SK-N-SH (cell line): ENCODE measurements around the gene PPME1. TPM values are rescaled to one million over a fixed set of nuclear protein-coding genes. Genes with fewer than 3 reads are reported as not detected.

Source experiments
- CTCF ChIA-PET: fragments of 300-600, 350-600 bp; formaldehyde crosslinking; extraction: SDS; loops from one replicate; lab custom pipeline; 2021; lab: Yijun Ruan, JAX
- POLR2A ChIA-PET: fragments of 350-600 bp; sonication (Branson Sonifier 250); formaldehyde crosslinking; extraction: SDS; loops from one replicate; lab custom pipeline; 2020; ENCODE audit warnings: antibody characterized with exemption, inconsistent platforms; lab: Yijun Ruan, JAX
- DNase-seq: peaks from one replicate; pipeline ENCODE4 v3.0.0; 2012
- H2AFZ ChIP-seq: fragments of 200-600 bp; sonication (generic); 2 replicates; pipeline ENCODE4 v1.8.1; 2016; ENCODE audit warnings: antibody characterized with exemption, mild to moderate bottlenecking, low read depth
- H3F3A ChIP-seq: fragments of 200-600 bp; sonication (generic); replicated peaks from 2 replicates; pipeline ENCODE3; 2016; ENCODE audit warnings: antibody characterized with exemption, mild to moderate bottlenecking; ENCODE audit not compliant: insufficient read depth
- H3K27ac ChIP-seq, 2 experiments: fragments of 200-500 bp in 1 of 2; fragments of 200-600 bp in 1 of 2; sonication (Bioruptor generic) in 1 of 2; sonication (generic), shearing (Covaris generic) in 1 of 2; 2 replicates each; pipeline versions ENCODE4 v1.5.1 to v1.6.1; 2014 to 2016; ENCODE audit warnings: low read depth in 2 of 2, inconsistent platforms in 1 of 2, low read length in 1 of 2, mild to moderate bottlenecking in 1 of 2, mixed read lengths in 1 of 2
- H3K27me3 ChIP-seq: fragments of 200-600 bp; sonication (generic), shearing (Covaris generic); 2 replicates; pipeline ENCODE4 v1.6.1; 2016; ENCODE audit warnings: mixed run types; ENCODE audit not compliant: insufficient read depth
- H3K36me3 ChIP-seq, 2 experiments: fragments of 200-500 bp in 1 of 2; fragments of 200-600 bp in 1 of 2; sonication (Bioruptor generic) in 1 of 2; sonication (generic) in 1 of 2; replicated peaks in 1 of 2; 2 replicates each; pipeline versions ENCODE3 to v1.5.1; 2014 to 2016; ENCODE audit warnings: low read length in 1 of 2, mild to moderate bottlenecking in 1 of 2; ENCODE audit not compliant: insufficient read depth in 2 of 2, control insufficient read depth in 1 of 2
- H3K4me1 ChIP-seq, 2 experiments: fragments of 200-500 bp in 1 of 2; fragments of 200-600 bp in 1 of 2; sonication (Bioruptor generic) in 1 of 2; sonication (generic), shearing (Covaris generic) in 1 of 2; 2 replicates each; pipeline versions ENCODE4 v1.5.1 to v1.6.1; 2014 to 2016; ENCODE audit warnings: low read depth in 1 of 2, low read length in 1 of 2, mixed run types in 1 of 2; ENCODE audit not compliant: insufficient read depth in 2 of 2, control insufficient read depth in 1 of 2
- H3K4me2 ChIP-seq: fragments of 200-600 bp; sonication (generic), shearing (Covaris generic); 2 replicates; pipeline ENCODE4 v1.6.1; 2017; ENCODE audit warnings: mixed run types
- H3K4me3 ChIP-seq, 2 experiments: fragments of 200-500 bp in 1 of 2; fragments of 200-600 bp in 1 of 2; sonication (Bioruptor generic) in 1 of 2; sonication (generic), shearing (Covaris generic) in 1 of 2; 2 replicates each; pipeline versions ENCODE4 v1.5.1 to v1.8.1; 2014 to 2016; ENCODE audit warnings: low read depth in 2 of 2, inconsistent platforms in 1 of 2, low read length in 1 of 2, mild to moderate bottlenecking in 1 of 2, mixed read lengths in 1 of 2, moderate library complexity in 1 of 2
- H3K79me2 ChIP-seq: fragments of 200-600 bp; sonication (generic); 2 replicates; pipeline ENCODE4 v1.8.1; 2017; ENCODE audit warnings: mild to moderate bottlenecking; ENCODE audit not compliant: insufficient read depth
- H3K9ac ChIP-seq: fragments of 200-600 bp; sonication (generic); 2 replicates; pipeline ENCODE4 v1.6.1; 2017; ENCODE audit warnings: mixed run types
- H3K9me2 ChIP-seq: fragments of 200-600 bp; sonication (generic); 2 replicates; pipeline ENCODE4 v1.6.1; 2017; ENCODE audit warnings: mixed run types
- H3K9me3 ChIP-seq: fragments of 200-600 bp; sonication (generic); 2 replicates; pipeline ENCODE4 v1.6.1; 2017; ENCODE audit warnings: mixed run types, mild to moderate bottlenecking, moderate library complexity
- H4K20me1 ChIP-seq: fragments of 200-600 bp; sonication (generic); 2 replicates; pipeline ENCODE4 v1.6.1; 2017; ENCODE audit warnings: mild to moderate bottlenecking, mixed run types; ENCODE audit not compliant: insufficient read depth
- CTCF ChIP-seq: fragments of 200-600 bp; sonication (generic); IDR thresholded peaks from 2 replicates; pipeline ENCODE4 v1.6.1; 2017; ENCODE audit warnings: antibody characterized with exemption, mild to moderate bottlenecking, moderate library complexity
- FOSL2 ChIP-seq: IDR thresholded peaks from 2 replicates; pipeline ENCODE4 v1.4.0; 2012; ENCODE audit warnings: low read depth, mild to moderate bottlenecking, moderate library complexity, borderline replicate concordance
- FOXM1 ChIP-seq: IDR thresholded peaks from 2 replicates; pipeline ENCODE4 v1.4.0; 2012; ENCODE audit warnings: low read depth, mild to moderate bottlenecking
- JUND ChIP-seq: IDR thresholded peaks from 2 replicates; pipeline ENCODE4 v1.4.0; 2012
- SIN3A ChIP-seq: IDR thresholded peaks from 2 replicates; pipeline ENCODE4 v1.6.1; 2012; ENCODE audit warnings: low read depth, mild to moderate bottlenecking, low read length, moderate library complexity, borderline replicate concordance
- TCF12 ChIP-seq: IDR thresholded peaks from 2 replicates; pipeline ENCODE4 v1.4.0; 2012
- TEAD4 ChIP-seq: IDR thresholded peaks from 2 replicates; pipeline ENCODE4 v1.4.0; 2012; ENCODE audit warnings: mild to moderate bottlenecking, borderline replicate concordance; ENCODE audit not compliant: insufficient read depth
- USF1 ChIP-seq: IDR thresholded peaks from 2 replicates; pipeline ENCODE4 v1.4.0; 2012; ENCODE audit warnings: low read depth, borderline replicate concordance
- YY1 ChIP-seq: IDR thresholded peaks from 2 replicates; pipeline ENCODE4 v1.4.0; 2012; ENCODE audit warnings: low read depth, mild to moderate bottlenecking
- WGBS: methylation state at CpG from one replicate; pipeline ENCODE4 v1.1.6; 2017; ENCODE audit warnings: low lambda C conversion rate; 5-methylcytosine and 5-hydroxymethylcytosine counted together
- polyA plus RNA-seq, 3 experiments: library from polyadenylated mRNA; depleted of rRNA; stranded (reverse); fragments of >200 nt; gene quantifications; 2 replicates each; pipeline ENCODE4 v1.2.3, GENCODE V29; 2012
- TF ChIP-seq, protein P1 (sequence below): IDR thresholded peaks from 2 replicates; pipeline ENCODE4 v1.4.0; 2012; ENCODE audit warnings: low read depth, borderline replicate concordance
- TF ChIP-seq, protein P2 (sequence below): fragments of 150-350 bp; IDR thresholded peaks from 2 replicates; pipeline ENCODE4 v1.6.1; 2016; ENCODE audit warnings: mild to moderate bottlenecking, low read depth, low read length

The PPME1 gene
- polyA plus RNA-seq, 1 of the 3 experiments (the other 2 are of a cell fraction): 107 TPM

DNA sequence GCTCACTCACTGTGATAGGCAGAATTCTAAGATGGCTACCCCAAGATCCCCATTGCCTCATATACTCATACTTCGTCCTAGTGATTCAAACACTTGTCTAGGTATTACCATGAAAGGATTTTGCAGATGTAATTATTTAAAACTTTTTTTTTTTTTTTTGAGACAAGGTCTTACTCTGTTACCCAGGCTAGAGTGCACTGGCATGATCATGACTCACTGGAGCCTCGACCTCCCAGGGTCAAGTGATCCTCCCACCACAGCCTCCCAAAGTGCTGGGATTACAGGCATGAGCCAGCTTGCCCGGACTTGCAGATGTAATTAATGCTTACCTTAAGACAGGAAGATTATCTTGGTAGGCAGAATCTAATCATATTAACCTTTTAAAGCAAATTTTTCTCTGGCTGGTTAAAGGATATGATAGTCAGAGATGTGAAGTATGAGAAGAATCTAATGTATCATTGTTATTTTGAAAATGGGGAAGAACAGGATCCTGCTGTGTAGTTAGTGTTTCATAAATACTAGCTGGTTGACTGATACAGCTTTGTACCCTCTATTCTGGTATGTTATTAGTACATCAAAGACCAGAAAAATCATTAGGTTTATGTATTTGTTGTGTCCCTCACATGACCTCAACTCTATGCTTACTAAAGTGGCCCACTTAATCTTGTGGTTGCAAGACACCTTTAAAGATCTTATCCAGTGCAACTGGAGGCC, 35.8 kb upstream of the PPME1 start:
- no peak overlapping the region for H3K4me3 ChIP-seq
- TF ChIP-seq, protein P1, sequence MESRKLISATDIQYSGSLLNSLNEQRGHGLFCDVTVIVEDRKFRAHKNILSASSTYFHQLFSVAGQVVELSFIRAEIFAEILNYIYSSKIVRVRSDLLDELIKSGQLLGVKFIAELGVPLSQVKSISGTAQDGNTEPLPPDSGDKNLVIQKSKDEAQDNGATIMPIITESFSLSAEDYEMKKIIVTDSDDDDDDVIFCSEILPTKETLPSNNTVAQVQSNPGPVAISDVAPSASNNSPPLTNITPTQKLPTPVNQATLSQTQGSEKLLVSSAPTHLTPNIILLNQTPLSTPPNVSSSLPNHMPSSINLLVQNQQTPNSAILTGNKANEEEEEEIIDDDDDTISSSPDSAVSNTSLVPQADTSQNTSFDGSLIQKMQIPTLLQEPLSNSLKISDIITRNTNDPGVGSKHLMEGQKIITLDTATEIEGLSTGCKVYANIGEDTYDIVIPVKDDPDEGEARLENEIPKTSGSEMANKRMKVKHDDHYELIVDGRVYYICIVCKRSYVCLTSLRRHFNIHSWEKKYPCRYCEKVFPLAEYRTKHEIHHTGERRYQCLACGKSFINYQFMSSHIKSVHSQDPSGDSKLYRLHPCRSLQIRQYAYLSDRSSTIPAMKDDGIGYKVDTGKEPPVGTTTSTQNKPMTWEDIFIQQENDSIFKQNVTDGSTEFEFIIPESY: no peak
- TF ChIP-seq FOXM1 (peak; percentile 31; the same call in 1 of the 2 replicates), TEAD4 (no peak), CTCF (no peak), SIN3A (no peak), FOSL2 (peak; percentile 49; the same call in 1 of the 2 replicates), TCF12 (peak; percentile 44; the same call in 1 of the 2 replicates), YY1 (peak; percentile 57; the same call in 1 of the 2 replicates), USF1 (no peak), JUND (peak; percentile 32; the same call in 1 of the 2 replicates)
- TF ChIP-seq, protein P2, sequence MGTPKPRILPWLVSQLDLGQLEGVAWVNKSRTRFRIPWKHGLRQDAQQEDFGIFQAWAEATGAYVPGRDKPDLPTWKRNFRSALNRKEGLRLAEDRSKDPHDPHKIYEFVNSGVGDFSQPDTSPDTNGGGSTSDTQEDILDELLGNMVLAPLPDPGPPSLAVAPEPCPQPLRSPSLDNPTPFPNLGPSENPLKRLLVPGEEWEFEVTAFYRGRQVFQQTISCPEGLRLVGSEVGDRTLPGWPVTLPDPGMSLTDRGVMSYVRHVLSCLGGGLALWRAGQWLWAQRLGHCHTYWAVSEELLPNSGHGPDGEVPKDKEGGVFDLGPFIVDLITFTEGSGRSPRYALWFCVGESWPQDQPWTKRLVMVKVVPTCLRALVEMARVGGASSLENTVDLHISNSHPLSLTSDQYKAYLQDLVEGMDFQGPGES: no peak
- TF ChIP-seq, all 33 proteins: peak for 5
- CTCF ChIA-PET: interaction anchor here (1.0 to 1.5 kb wide), 2 partner anchors 8 to 15 kb away, joined by 3 to 4 read pairs; no protein-coding TSS in a partner anchor
- Histone ChIP-seq H3K4me1 (peaks cover 10 to 45% of the 10 kb centered on the region in 2 experiments), H3K9me3 (no peaks in the 10 kb centered on the region), H3K9me2 (no peaks in the 10 kb centered on the region), H3K27me3 (no peaks in the 10 kb centered on the region), H3K4me2 (no peak overlapping the region), H3F3A (peaks cover 33% of the 10 kb centered on the region), H4K20me1 (no peaks in the 10 kb centered on the region), H3K36me3 (peaks cover 20 to 29% of the 10 kb centered on the region in 2 experiments), H3K9ac (no peak overlapping the region), H2AFZ (no peak overlapping the region), H3K79me2 (no peaks in the 10 kb centered on the region), H3K27ac (peak overlapping the region; percentile 14 to 59; a peak in 2 of 4 replicates)
- WGBS: 29% methylated on average over 3 of the region's 3 CpGs
- POLR2A ChIA-PET: no interaction called here
- no peak for DNase-seq
